Activated CD8-positive, alpha-beta memory T cell treated with anti-CD3 and anti-CD28 coated beads, Interleukin-2, amount 10 ng/mL, durations not matched to agents 7 days and 5 days (primary cell): ENCODE data around the gene CYB5A. TPM values are rescaled to one million over a fixed set of nuclear protein-coding genes. Genes with fewer than 3 reads are reported as not detected.

ENCODE experiments used
- ATAC-seq: fragments of 150-1000 bp; cut with Tn5 transposase; one replicate; pipeline ENCODE4 v1.10.0; 2021; ENCODE audit warnings: moderate library complexity
- CTCF ChIA-PET: fragments of 350-600 bp; sonication (Branson Sonifier 250); formaldehyde crosslinking; loops from one replicate; lab custom pipeline; 2021; ENCODE audit warnings: antibody characterized with exemption; lab: Charles Lee
- DNase-seq: peaks from one replicate; pipeline ENCODE4 v3.0.0-alpha.2; 2020
- H3K27ac Mint-ChIP-seq: one replicate; pipeline ENCODE4 v1.8.0; 2021; ENCODE audit warnings: mild to moderate bottlenecking, mixed read lengths
- H3K27me3 Mint-ChIP-seq: one replicate; pipeline ENCODE4 v1.8.0; 2021; ENCODE audit warnings: mixed read lengths
- H3K36me3 Mint-ChIP-seq: one replicate; pipeline ENCODE4 v1.8.0; 2021; ENCODE audit warnings: mild to moderate bottlenecking, mixed read lengths
- H3K4me1 Mint-ChIP-seq: one replicate; pipeline ENCODE4 v1.8.0; 2021; ENCODE audit warnings: mixed read lengths
- H3K4me3 Mint-ChIP-seq: one replicate; pipeline ENCODE4 v1.8.0; 2021; ENCODE audit warnings: mild to moderate bottlenecking, moderate library complexity, mixed read lengths
- H3K9me3 Mint-ChIP-seq: one replicate; pipeline ENCODE4 v1.8.0; 2022; ENCODE audit warnings: low read depth, mixed read lengths
- total RNA-seq, 2 experiments: library from RNA; stranded (reverse); gene quantifications; one replicate each; pipeline ENCODE4 v1.2.3, GENCODE V29; 2021

The CYB5A gene
- total RNA-seq, 2 experiments from 2014 or later = 27.1 to 35.6 TPM

DNA sequence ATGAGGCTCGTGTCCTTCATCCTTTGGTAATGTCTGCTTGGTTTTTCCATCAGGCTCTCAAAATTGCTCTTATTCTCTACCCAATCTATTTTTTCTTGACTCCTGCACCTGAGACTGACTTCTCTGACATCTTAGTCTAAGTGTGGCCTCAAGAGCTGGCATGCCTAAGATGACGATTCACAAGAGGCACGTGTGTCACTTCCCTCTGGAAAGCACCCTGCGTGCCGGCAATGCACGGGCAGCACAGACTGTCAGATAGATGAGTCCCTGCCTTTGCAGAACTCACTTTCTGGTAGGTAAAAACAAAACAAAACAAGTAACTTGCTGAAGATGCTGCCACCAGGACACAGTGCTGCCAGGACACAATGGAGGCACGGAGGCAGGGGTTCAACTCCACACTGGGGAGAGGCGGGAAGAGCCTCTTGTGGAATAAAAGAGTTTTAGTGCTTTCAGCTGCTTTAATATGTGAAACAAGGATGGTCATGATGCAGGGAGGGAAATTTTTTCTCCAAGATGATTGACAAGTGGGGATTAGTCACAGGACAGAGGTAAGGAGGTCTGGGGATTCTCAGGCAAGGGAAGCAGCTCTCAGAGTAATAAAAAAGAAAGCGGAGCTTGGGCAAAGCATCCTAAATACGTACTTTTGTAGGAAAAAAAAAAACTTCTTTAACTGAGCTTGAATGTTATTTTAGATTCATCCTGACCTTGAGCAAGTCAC is 27.3 kb downstream of the CYB5A start:
- DNase-seq (no peak), ATAC-seq (no peak)
- Mint-ChIP-seq H3K4me1 (no peaks in the 10 kb centered on the region), H3K9me3 (no peaks in the 10 kb centered on the region), H3K27ac (no peak overlapping the region), H3K36me3 (no peaks in the 10 kb centered on the region), H3K4me3 (no peak overlapping the region), H3K27me3 (no peaks in the 10 kb centered on the region)
- CTCF ChIA-PET = no interaction called here

DNA sequence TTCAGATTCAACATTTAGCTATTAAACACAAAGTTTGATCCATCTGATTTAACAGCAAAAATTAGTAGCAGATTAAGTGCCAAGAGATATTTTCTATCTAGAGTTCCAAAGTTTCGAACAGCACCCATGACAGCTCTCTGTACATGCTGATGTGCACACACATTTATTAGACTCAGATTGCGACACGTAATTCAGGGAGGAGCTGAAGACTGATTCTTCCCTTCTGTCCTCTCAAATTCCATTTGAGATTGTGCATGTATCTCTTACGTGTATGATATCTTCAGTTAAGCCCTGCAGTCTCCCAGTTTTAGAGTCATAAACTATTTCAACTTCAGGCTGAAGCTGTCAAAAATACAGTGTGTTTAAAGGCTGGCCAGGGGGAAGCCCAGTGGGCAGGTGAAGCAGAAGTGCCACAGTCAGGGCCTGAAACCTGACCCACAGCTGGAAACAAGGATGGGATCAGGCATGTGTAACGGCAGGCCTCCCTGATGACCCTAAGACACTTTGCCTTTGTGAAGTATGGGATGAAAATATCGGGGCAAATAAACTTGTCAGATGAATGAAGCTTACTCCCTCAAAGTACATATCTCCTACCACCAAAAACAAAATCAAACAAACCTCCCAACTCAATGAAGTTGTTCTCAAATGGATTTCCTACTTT is 30.6 kb downstream of the CYB5A start:
- H3K27me3 Mint-ChIP-seq = no peaks in the 10 kb centered on the region
- ATAC-seq = no peak
- H3K36me3 Mint-ChIP-seq = no peaks in the 10 kb centered on the region
- CTCF ChIA-PET = interaction anchor here (1.0 kb wide), 1 partner anchor 10 kb away, joined by 3 read pairs; no protein-coding TSS in a partner anchor
- H3K4me3 Mint-ChIP-seq = no peak overlapping the region
- H3K9me3 Mint-ChIP-seq = no peaks in the 10 kb centered on the region
- no peak overlapping the region for H3K27ac Mint-ChIP-seq
- no peaks in the 10 kb centered on the region for H3K4me1 Mint-ChIP-seq
- peak; percentile 21 for DNase-seq

DNA sequence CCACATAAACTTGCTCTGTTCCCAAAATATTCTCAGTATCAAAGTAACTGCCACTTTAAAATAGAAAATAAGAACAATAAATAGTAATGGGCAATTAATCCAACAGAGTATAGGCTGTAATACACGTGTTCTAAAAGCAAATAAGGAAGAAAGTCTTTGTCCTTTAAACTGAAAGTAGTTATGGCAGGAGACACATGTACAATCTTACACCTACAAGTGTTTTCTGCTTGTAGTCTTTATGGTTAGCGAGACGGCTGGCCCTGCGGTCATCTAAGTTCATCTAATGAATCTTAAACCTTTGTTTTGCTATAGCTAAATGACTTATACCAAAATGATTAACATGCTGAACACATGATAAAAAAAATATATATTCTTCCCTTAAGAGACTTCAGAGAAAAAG is 32.4 kb downstream of the CYB5A start:
- DNase-seq (no peak), ATAC-seq (no peak)
- Mint-ChIP-seq H3K4me3 (no peak overlapping the region), H3K9me3 (no peaks in the 10 kb centered on the region), H3K27me3 (no peaks in the 10 kb centered on the region), H3K36me3 (no peaks in the 10 kb centered on the region), H3K4me1 (no peaks in the 10 kb centered on the region), H3K27ac (no peak overlapping the region)
- CTCF ChIA-PET = no interaction called here

DNA sequence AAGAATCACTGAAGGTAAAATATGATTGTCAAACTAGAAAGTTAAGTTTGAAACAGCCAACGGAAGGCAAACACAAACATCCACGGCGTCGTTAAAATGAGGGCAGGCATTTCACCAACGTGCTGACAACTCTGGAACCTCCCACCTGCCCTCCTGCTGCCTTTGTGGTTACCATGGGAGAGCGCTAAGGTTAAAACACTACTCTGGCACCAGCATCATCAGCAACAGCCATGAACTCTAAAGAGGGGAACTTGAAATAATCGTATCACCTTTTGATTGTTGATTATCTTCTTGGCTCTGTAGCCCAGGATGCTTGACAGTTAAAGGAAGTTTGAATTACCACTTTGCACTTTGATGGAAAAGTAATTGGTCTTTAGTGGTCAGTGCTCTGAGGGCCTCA is 34.7 kb downstream of the CYB5A start:
- H3K9me3 Mint-ChIP-seq = no peaks in the 10 kb centered on the region
- ATAC-seq (no peak), DNase-seq (no peak)
- H3K4me3 Mint-ChIP-seq = no peak overlapping the region
- no peak overlapping the region for H3K27ac Mint-ChIP-seq
- no peaks in the 10 kb centered on the region for H3K27me3 Mint-ChIP-seq
- peaks cover under 1% of the 10 kb centered on the region for H3K4me1 Mint-ChIP-seq
- CTCF ChIA-PET = no interaction called here
- H3K36me3 Mint-ChIP-seq = no peaks in the 10 kb centered on the region

DNA sequence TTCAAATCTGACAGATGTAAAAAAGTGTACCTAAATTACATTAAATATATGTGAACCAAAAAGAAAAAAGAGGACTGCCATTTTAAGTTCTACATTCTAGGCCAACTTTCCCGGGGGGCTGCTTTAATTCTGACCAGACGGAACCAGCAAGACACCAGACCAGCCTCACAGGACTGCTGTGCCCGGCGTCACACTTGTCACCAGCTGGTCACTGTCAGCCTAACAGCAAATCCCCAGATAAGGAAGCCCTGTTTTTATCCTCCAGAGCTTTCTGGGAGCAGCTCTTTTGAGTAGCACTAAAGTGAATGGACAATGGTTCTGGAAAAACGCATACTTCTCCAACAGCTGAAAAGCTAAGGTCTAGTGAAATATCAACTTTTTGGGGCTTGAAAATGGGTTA is 35.6 kb downstream of the CYB5A start:
- ATAC-seq = no peak
- no peak overlapping the region for H3K4me3 Mint-ChIP-seq

DNA sequence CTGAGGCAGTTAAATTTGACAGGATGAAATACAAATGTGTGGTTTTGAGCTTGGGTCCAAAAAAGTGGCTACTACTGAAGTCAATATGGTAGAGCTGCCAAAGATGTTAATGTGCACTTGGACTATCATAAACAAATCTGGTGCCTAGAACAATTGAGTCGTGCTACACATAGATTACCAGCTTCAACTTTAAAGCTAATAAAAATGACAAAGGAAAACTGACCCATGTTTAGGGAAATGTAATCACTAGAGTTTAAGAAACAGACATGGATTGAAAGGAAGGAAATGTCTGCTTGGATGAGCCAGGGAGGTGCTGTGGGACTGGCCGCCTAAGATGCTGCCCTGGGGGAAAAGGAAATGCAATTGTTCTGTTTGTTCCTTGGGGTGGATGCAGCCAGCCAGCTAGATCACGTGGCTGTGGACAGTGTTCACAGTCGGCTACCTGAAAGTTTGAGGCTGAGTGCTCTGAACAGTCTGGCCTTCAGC is 36.6 kb downstream of the CYB5A start:
- no peak for ATAC-seq

More for the DNA sequence above, 35.6 kb downstream of the CYB5A start:
- Mint-ChIP-seq H3K9me3 (no peaks in the 10 kb centered on the region), H3K36me3 (no peaks in the 10 kb centered on the region), H3K4me1 (peaks cover 4% of the 10 kb centered on the region), H3K27me3 (no peaks in the 10 kb centered on the region), H3K27ac (no peak overlapping the region)
- CTCF ChIA-PET = no interaction called here
- no peak for DNase-seq

DNA sequence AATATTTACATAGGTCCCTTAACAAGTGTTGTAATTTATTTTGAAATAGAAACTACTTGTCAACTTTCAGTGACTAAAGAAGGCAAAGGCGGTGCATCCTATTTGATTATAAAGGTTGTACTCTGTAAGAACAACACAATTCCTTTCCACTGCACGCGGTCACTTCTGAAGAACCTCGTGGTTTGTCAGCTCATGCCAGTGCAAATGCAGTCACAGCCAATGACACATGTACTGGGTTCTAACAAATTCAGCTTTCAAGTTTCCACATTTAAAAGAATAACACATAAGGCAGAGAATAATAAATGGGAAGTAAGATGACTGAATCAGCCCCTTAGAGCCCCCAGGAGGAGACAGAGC is 39.7 kb downstream of the CYB5A start:
- ATAC-seq = no peak
- Mint-ChIP-seq H3K4me3 (no peak overlapping the region), H3K9me3 (no peaks in the 10 kb centered on the region)

More for the DNA sequence above, 36.6 kb downstream of the CYB5A start:
- no peak overlapping the region for H3K4me3 Mint-ChIP-seq
- no peaks in the 10 kb centered on the region for H3K36me3 Mint-ChIP-seq
- DNase-seq = no peak
- CTCF ChIA-PET = no interaction called here
- peaks cover 4% of the 10 kb centered on the region for H3K4me1 Mint-ChIP-seq
- H3K9me3 Mint-ChIP-seq = no peaks in the 10 kb centered on the region
- no peak overlapping the region for H3K27ac Mint-ChIP-seq
- H3K27me3 Mint-ChIP-seq = no peaks in the 10 kb centered on the region

DNA sequence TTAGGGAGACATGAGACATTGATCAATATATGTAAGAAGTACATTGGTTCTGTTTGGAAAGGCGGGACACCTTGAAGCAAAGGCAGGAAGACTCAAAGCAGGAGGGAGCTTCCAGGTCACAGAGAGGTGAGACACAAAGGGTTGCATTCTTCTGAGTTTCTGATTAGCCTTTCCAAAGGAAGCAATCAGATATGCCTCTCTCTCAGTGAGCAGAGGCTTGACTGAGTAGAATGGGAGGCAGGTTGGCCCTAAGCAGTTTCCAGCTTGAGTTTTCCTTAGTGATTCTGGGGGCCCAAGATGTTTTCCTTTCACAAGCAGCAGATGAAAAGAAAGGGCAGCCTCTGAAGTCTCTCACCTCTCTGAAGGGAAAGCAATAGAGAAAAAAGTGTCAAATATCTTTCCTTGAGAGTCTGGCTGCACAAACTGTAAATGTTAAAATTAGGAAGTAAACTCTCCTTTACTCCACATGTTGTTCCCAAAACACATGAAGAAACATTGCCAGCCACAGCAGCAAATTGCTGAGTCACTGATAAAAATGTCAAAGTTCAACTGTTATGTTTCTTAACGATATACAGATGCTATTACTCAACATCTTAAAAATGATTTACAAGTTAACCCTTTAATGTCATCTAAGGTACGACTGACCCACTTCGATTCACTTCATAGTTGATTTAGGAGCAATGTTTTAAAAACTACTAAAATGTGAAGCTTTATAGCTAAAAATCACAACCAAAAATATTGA is 40.3 kb downstream of the CYB5A start:
- CTCF ChIA-PET = no interaction called here

More for the DNA sequence above, 39.7 kb downstream of the CYB5A start:
- H3K27ac Mint-ChIP-seq = no peak overlapping the region
- no peak for DNase-seq
- no peaks in the 10 kb centered on the region for H3K36me3 Mint-ChIP-seq
- no peaks in the 10 kb centered on the region for H3K27me3 Mint-ChIP-seq
- peaks cover 14% of the 10 kb centered on the region for H3K4me1 Mint-ChIP-seq
- CTCF ChIA-PET = no interaction called here

DNA sequence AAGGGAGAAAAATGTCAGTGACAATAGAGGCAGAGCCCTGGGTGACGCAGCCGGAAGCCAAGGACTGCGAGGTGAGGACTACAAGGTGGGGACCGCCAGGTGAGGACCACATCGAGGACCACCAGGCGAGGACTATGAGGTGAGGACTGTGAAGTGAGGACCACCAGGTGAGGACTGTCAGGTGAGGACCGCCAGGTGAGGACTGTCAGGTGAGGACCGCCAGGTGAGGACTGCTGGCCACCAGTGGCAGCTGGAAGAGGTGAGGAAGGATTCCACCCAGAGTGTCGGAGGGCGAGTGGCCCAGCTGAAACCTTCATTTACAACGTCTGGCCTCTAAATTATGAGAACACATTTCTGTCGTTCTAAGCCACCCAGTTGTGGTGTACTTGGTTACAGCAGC is 41.6 kb downstream of the CYB5A start:
- Mint-ChIP-seq H3K27me3 (peaks cover 3% of the 10 kb centered on the region), H3K27ac (no peak overlapping the region), H3K4me1 (peaks cover 14% of the 10 kb centered on the region), H3K9me3 (no peaks in the 10 kb centered on the region), H3K36me3 (no peaks in the 10 kb centered on the region), H3K4me3 (no peak overlapping the region)
- CTCF ChIA-PET = no interaction called here
- DNase-seq (no peak), ATAC-seq (no peak)

More for the DNA sequence above, 40.3 kb downstream of the CYB5A start:
- Mint-ChIP-seq H3K4me1 (peaks cover 14% of the 10 kb centered on the region), H3K27ac (no peak overlapping the region), H3K9me3 (no peaks in the 10 kb centered on the region), H3K4me3 (no peak overlapping the region), H3K36me3 (no peaks in the 10 kb centered on the region), H3K27me3 (no peaks in the 10 kb centered on the region)
- DNase-seq = no peak
- no peak for ATAC-seq

DNA sequence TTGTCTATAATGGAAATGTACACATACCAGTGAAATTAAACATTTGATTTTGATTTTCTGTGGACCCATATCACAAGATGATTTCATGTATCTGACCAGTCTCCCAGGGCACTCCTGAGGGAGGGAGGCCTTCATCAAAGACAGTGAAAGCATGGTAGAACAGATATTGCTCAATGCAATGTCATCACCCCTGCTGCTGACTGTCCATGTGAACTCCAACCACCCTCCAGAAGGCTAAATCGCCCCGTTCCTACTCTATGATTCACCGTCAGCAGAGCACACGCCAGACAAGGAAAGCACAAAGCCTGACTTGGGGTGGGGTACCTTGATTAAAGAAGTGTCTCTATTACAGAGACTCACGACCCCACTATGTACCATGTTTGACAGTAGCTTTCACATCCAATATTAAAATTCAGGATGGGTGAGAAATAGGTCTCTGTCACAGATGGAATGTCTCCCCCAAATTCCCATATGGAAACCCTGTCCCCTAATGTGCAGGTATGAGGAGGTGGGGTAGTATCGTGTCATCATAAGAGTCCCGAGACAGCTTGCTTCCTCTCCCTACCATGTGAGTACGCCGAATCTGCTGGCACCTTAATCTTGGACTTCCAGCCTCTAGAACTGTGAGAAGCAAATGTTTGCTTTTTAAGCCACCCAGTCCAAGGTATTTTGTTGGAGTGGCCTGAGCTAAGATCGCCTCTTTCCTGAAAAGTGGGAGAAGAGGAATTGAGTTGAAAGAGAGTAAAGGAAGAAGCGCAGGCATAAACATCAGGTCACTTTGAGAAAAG is 42.4 kb downstream of the CYB5A start:
- DNase-seq (no peak), ATAC-seq (no peak)
- no peaks in the 10 kb centered on the region for H3K9me3 Mint-ChIP-seq
- peaks cover 4% of the 10 kb centered on the region for H3K27me3 Mint-ChIP-seq
- H3K4me3 Mint-ChIP-seq = no peak overlapping the region
- peaks cover 14% of the 10 kb centered on the region for H3K4me1 Mint-ChIP-seq
- H3K27ac Mint-ChIP-seq = no peak overlapping the region
- no peaks in the 10 kb centered on the region for H3K36me3 Mint-ChIP-seq
- CTCF ChIA-PET = interaction anchor here (0.7 kb wide), 1 partner anchor 302 kb away, joined by 3 read pairs; no protein-coding TSS in a partner anchor

DNA sequence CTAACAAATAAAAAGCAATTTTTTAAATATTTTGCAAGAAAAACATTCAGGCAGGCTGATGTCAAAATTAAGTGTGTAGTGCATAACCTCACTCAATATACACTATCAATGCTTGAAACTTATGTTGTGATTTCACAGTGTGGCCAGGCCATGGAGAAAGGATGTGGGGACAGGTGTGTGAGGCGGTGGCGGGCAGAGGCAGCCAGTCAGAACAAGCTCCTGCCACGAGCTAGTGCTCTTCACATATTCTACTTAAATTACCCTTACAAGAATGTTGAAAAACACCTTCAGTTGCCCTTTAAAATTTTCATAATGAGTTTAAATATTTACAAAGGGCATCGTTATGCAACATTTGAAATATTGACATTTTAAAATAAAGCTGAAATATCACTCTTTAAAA is 43.2 kb downstream of the CYB5A start:
- no peaks in the 10 kb centered on the region for H3K36me3 Mint-ChIP-seq
- H3K4me1 Mint-ChIP-seq = peaks cover 14% of the 10 kb centered on the region
- H3K4me3 Mint-ChIP-seq = no peak overlapping the region
- H3K27ac Mint-ChIP-seq = no peak overlapping the region
- H3K27me3 Mint-ChIP-seq = peaks cover 6% of the 10 kb centered on the region
- CTCF ChIA-PET = interaction anchor here (0.7 kb wide), 1 partner anchor 303 kb away, joined by 3 read pairs; no protein-coding TSS in a partner anchor
- no peaks in the 10 kb centered on the region for H3K9me3 Mint-ChIP-seq
- no peak for ATAC-seq
- peak; percentile 48 for DNase-seq

DNA sequence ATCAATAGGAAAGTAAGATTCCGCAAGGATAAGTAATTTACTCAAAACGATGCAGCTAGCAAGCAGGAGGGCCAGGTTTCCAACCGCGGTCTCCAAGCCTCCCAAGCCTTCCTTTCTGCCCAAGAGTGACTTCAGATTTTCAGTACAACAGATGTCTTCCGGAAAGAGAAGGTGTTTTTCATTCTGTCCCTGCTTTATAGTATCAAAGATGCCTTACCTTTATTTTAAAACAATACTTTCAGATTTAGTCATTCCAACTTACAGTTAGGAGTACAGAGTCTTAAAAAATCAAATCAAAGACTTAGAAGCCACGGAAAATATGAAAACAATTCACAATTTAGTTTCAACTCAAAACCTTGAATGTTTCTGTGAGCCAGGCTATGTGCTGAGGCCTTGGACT is 43.6 kb downstream of the CYB5A start:
- Mint-ChIP-seq H3K9me3 (no peaks in the 10 kb centered on the region), H3K27ac (no peak overlapping the region), H3K4me3 (no peak overlapping the region), H3K36me3 (no peaks in the 10 kb centered on the region), H3K27me3 (peaks cover 7% of the 10 kb centered on the region), H3K4me1 (peaks cover 14% of the 10 kb centered on the region)
- ATAC-seq (no peak), DNase-seq (no peak)
- CTCF ChIA-PET = no interaction called here

DNA sequence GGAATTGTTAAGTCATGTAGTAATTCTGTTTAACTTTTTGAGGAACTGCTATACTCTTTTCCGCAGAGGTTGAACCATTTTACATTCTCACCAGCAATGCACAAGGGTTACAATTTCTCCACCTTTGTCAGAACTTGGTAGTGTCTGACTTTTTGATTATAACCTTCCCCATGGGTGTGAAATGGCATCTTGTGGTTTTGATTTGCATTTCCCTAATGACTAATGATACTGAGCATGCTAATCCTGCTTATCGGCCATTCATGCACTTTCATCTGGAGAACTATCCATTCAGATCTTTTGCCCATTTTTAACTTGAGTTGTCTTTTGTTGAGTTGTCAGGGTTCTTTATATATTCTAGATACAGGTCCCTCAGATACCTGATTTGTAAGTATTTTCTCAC is 47.2 kb downstream of the CYB5A start:
- H3K27ac Mint-ChIP-seq = no peak overlapping the region
- CTCF ChIA-PET = no interaction called here
- peaks cover 11% of the 10 kb centered on the region for H3K4me1 Mint-ChIP-seq
- no peaks in the 10 kb centered on the region for H3K9me3 Mint-ChIP-seq
- no peaks in the 10 kb centered on the region for H3K36me3 Mint-ChIP-seq
- no peak overlapping the region for H3K4me3 Mint-ChIP-seq
- peaks cover 25% of the 10 kb centered on the region for H3K27me3 Mint-ChIP-seq
- no peak for ATAC-seq
- no peak for DNase-seq
